H1 (cell line): ENCODE measurements around the gene BRPF3. TPM values are rescaled to one million over a fixed set of nuclear protein-coding genes. Genes with fewer than 3 reads are reported as not detected.

ENCODE experiments used
- CTCF ChIA-PET: fragments of 300-600 bp; sonication (Branson Sonifier 250); formaldehyde crosslinking; loops from one replicate; lab custom pipeline; 2021; ENCODE audit not compliant: partially characterized antibody; lab: Charles Lee
- POLR2A ChIA-PET: fragments of 300-600 bp; sonication (Branson Sonifier 250); formaldehyde crosslinking; loops from one replicate; lab custom pipeline; 2021; ENCODE audit warnings: inconsistent platforms; ENCODE audit not compliant: partially characterized antibody; lab: Charles Lee
- DNase-seq, 2 experiments: peaks; one replicate each; pipeline versions ENCODE4 v3.0.0 to v3.0.0-alpha.2; 2010 to 2022; ENCODE audit warnings: low spot score in 2 of 2, low read depth in 1 of 2, mixed read lengths in 1 of 2
- FAIRE-seq: peaks from 2 replicates; lab custom pipeline; 2011; peaks lifted over from hg19 to GRCh38; lab: Jason Lieb, UNC
- H2AFZ ChIP-seq: 2 replicates; pipeline ENCODE4 v1.8.1; 2012; ENCODE audit warnings: low read length, inconsistent platforms
- H2AK5ac ChIP-seq: 2 replicates; pipeline ENCODE4 v1.6.1; 2013; ENCODE audit warnings: low read depth, low read length
- H2BK120ac ChIP-seq: replicated peaks from 2 replicates; pipeline ENCODE3; 2013; ENCODE audit warnings: low read depth, low read length, inconsistent platforms
- H2BK12ac ChIP-seq: 2 replicates; pipeline ENCODE4 v1.6.1; 2013; ENCODE audit warnings: low read depth, low read length
- H2BK15ac ChIP-seq: 2 replicates; pipeline ENCODE4 v1.6.1; 2013; ENCODE audit warnings: low read length
- H2BK20ac ChIP-seq: 2 replicates; pipeline ENCODE4 v1.6.1; 2013; ENCODE audit warnings: low read length
- H2BK5ac ChIP-seq: 2 replicates; pipeline ENCODE4 v1.6.1; 2013; ENCODE audit warnings: low read depth, low read length
- H3K14ac ChIP-seq: 2 replicates; pipeline ENCODE4 v1.6.1; 2013; ENCODE audit warnings: inconsistent platforms; ENCODE audit not compliant: insufficient read length
- H3K18ac ChIP-seq: 2 replicates; pipeline ENCODE4 v1.6.1; 2013; ENCODE audit warnings: low read length; ENCODE audit errors: extremely low read depth
- H3K23ac ChIP-seq: 2 replicates; pipeline ENCODE4 v1.6.1; 2013; ENCODE audit warnings: inconsistent platforms; ENCODE audit not compliant: insufficient read length
- H3K23me2 ChIP-seq: 2 replicates; pipeline ENCODE4 v1.6.1; 2013; ENCODE audit warnings: low read depth, low read length
- H3K27ac ChIP-seq: 2 replicates; pipeline ENCODE4 v1.6.1; 2011; ENCODE audit warnings: low read depth, low read length, inconsistent platforms
- H3K27me3 ChIP-seq, 4 experiments: replicated peaks in 1 of 4; 1 replicate in 1 of 4; 2 replicates in 3 of 4; pipeline versions ENCODE4 v1.6.1 to v1.8.1; 2011 to 2013; ENCODE audit warnings: low read length in 3 of 4, mild to moderate bottlenecking in 3 of 4, inconsistent platforms in 2 of 4, mixed read lengths in 2 of 4, moderate library complexity in 1 of 4; ENCODE audit not compliant: control insufficient read depth in 3 of 4, insufficient read depth in 3 of 4; ENCODE audit errors: extremely low read depth in 1 of 4
- H3K36me3 ChIP-seq, 4 experiments: 2 replicates each; pipeline versions ENCODE4 v1.6.1 to v1.8.1; 2011 to 2013; ENCODE audit warnings: mild to moderate bottlenecking in 4 of 4, low read length in 3 of 4, moderate library complexity in 2 of 4, control low read depth in 1 of 4, inconsistent platforms in 1 of 4; ENCODE audit not compliant: insufficient read depth in 4 of 4, control insufficient read depth in 2 of 4
- H3K4ac ChIP-seq: replicated peaks from 2 replicates; pipeline ENCODE3; 2013; ENCODE audit warnings: low read length, low read depth, mixed read lengths, inconsistent platforms; ENCODE audit not compliant: insufficient read length
- H3K4me1 ChIP-seq, 4 experiments: replicated peaks in 1 of 4; 1 replicate in 1 of 4; 2 replicates in 3 of 4; pipeline versions ENCODE4 v1.6.1 to v1.8.1; 2011 to 2013; ENCODE audit warnings: low read length in 3 of 4, inconsistent platforms in 2 of 4, mixed read lengths in 1 of 4; ENCODE audit not compliant: insufficient read depth in 4 of 4, control insufficient read depth in 3 of 4
- H3K4me2 ChIP-seq, 2 experiments: 2 replicates each; pipeline versions ENCODE4 v1.6.1 to v1.8.1; 2011 to 2013; ENCODE audit warnings: low read depth in 2 of 2, low read length in 2 of 2, control low read depth in 1 of 2, inconsistent platforms in 1 of 2, mild to moderate bottlenecking in 1 of 2; ENCODE audit not compliant: insufficient read depth in 1 of 2
- H3K4me3 ChIP-seq, 4 experiments: fragments of 200-600, 300-600 bp in 1 of 4; sonication (generic), shearing (Covaris generic), sonication (Bioruptor Twin) in 1 of 4; 2 replicates each; pipeline versions ENCODE4 v1.5.1 to v1.8.1; 2011 to 2016; ENCODE audit warnings: low read length in 4 of 4, low read depth in 3 of 4, control low read depth in 2 of 4, inconsistent platforms in 2 of 4, mild to moderate bottlenecking in 2 of 4, mixed read lengths in 1 of 4, moderate library complexity in 1 of 4; ENCODE audit not compliant: insufficient read depth in 2 of 4; ENCODE audit errors: extremely low read depth in 1 of 4
- H3K56ac ChIP-seq: replicated peaks from 2 replicates; pipeline ENCODE3; 2013; ENCODE audit warnings: low read depth, mild to moderate bottlenecking, mixed read lengths, low read length, inconsistent platforms; ENCODE audit not compliant: insufficient read length
- H3K79me1 ChIP-seq: 2 replicates; pipeline ENCODE4 v1.6.1; 2013; ENCODE audit warnings: low read depth, low read length, control low read depth
- H3K79me2 ChIP-seq, 2 experiments: 2 replicates each; pipeline versions ENCODE4 v1.6.1 to v1.8.1; 2012 to 2013; ENCODE audit warnings: low read length in 2 of 2, mild to moderate bottlenecking in 2 of 2, inconsistent platforms in 1 of 2; ENCODE audit not compliant: insufficient read depth in 2 of 2, control insufficient read depth in 1 of 2
- H3K9ac ChIP-seq, 4 experiments: replicated peaks in 1 of 4; 1 replicate in 1 of 4; 2 replicates in 3 of 4; pipeline versions ENCODE4 v1.6.1 to v1.8.1; 2011 to 2013; ENCODE audit warnings: low read depth in 3 of 4, low read length in 3 of 4, control low read depth in 2 of 4, mild to moderate bottlenecking in 2 of 4, moderate library complexity in 2 of 4, inconsistent platforms in 1 of 4; ENCODE audit errors: extremely low read depth in 1 of 4
- H3K9me3 ChIP-seq, 2 experiments: 2 replicates each; pipeline versions ENCODE4 v1.6.1 to v1.8.1; 2012 to 2013; ENCODE audit warnings: mild to moderate bottlenecking in 2 of 2, moderate library complexity in 2 of 2, control low read depth in 1 of 2, inconsistent platforms in 1 of 2, low read depth in 1 of 2, low read length in 1 of 2, mixed read lengths in 1 of 2; ENCODE audit not compliant: insufficient read depth in 2 of 2
- H4K20me1 ChIP-seq, 2 experiments: replicated peaks in 1 of 2; 2 replicates each; pipeline versions ENCODE3 to v1.8.1; 2011 to 2013; ENCODE audit warnings: inconsistent platforms in 2 of 2, low read length in 2 of 2, mild to moderate bottlenecking in 1 of 2; ENCODE audit not compliant: insufficient read depth in 2 of 2, control insufficient read depth in 1 of 2
- H4K5ac ChIP-seq: 2 replicates; pipeline ENCODE4 v1.6.1; 2013; ENCODE audit warnings: low read length, low read depth, mixed read lengths, inconsistent platforms; ENCODE audit not compliant: insufficient read length
- H4K8ac ChIP-seq: 2 replicates; pipeline ENCODE4 v1.8.0; 2013; ENCODE audit warnings: mild to moderate bottlenecking, moderate library complexity, low read length, inconsistent platforms; ENCODE audit not compliant: insufficient read depth; ENCODE audit errors: extremely low read depth
- H4K91ac ChIP-seq: replicated peaks from 2 replicates; pipeline ENCODE3; 2013; ENCODE audit warnings: low read length, mixed read lengths, inconsistent platforms; ENCODE audit not compliant: insufficient read length
- BCL11A ChIP-seq, 2 experiments: IDR thresholded peaks; one replicate each; pipeline ENCODE4 v1.6.1; 2011; ENCODE audit warnings: low read depth in 2 of 2, low read length in 2 of 2, mild to moderate bottlenecking in 2 of 2
- CHD2 ChIP-seq: IDR thresholded peaks from 2 replicates; pipeline ENCODE4 v1.6.1; 2012; ENCODE audit warnings: low read length, improper control_type of control experiment
- EZH2 ChIP-seq: fragments of 200-600 bp; sonication (generic); IDR thresholded peaks from 2 replicates; pipeline ENCODE4 v1.7.1; 2012; ENCODE audit warnings: low read depth, mild to moderate bottlenecking, moderate library complexity, low read length, inconsistent platforms; ENCODE audit not compliant: severe bottlenecking
- RNF2 ChIP-seq: fragments of 200-900, 300-1000 bp; sonication (generic); IDR thresholded peaks from 2 replicates; pipeline ENCODE4 v1.7.1; 2016; ENCODE audit warnings: borderline replicate concordance, low read depth, mild to moderate bottlenecking, antibody characterized with exemption, low read length; ENCODE audit not compliant: poor library complexity, severe bottlenecking; ENCODE audit errors: missing control alignments
- SP2 ChIP-seq: IDR thresholded peaks from 2 replicates; pipeline ENCODE4 v1.6.1; 2012; ENCODE audit warnings: mild to moderate bottlenecking, low read length, inconsistent platforms
- WGBS, 2 experiments: shearing (Covaris generic) in 1 of 2; methylation state at CpG; one replicate each; pipeline versions ENCODE4 v1.1.6 to v1.1.7; 2013 to 2015; ENCODE audit warnings: low lambda C conversion rate in 2 of 2, mixed read lengths in 2 of 2, inconsistent platforms in 1 of 2, low coverage in 1 of 2, missing lambda C conversion rate in 1 of 2; ENCODE audit not compliant: insufficient replicate concordance in 2 of 2, insufficient coverage in 1 of 2, insufficient read length in 1 of 2; ENCODE audit errors: extremely low coverage in 1 of 2, missing lambda C conversion rate in 1 of 2; 5-methylcytosine and 5-hydroxymethylcytosine counted together
- polyA plus RNA-seq, 7 experiments: library from polyadenylated mRNA; depleted of rRNA in 3 of 7; stranded (reverse) in 5 of 7; unstranded in 2 of 7; fragments of >200 nt in 5 of 7; fragments of 200-250 nt in 2 of 7; gene quantifications; 1 replicate in 5 of 7; 2 replicates in 1 of 7; 4 replicates in 1 of 7; pipeline versions ENCODE4 v1.2.1 to v1.2.3, GENCODE V29; 2011 to 2013; ENCODE audit warnings: missing spikeins in 2 of 7, mixed read lengths in 2 of 7
- total RNA-seq: library from RNA; stranded (reverse); fragmentation: NEBNext Ultra II Directional; extraction: Animal tissue kit (Norgen Biotek cat#: 25700); gene quantifications from 2 replicates; pipeline ENCODE4 v1.2.1, GENCODE V29; 2021

The BRPF3 gene
- total and polyA plus RNA-seq, 2 of the 8 experiments (the other 6 are each of a cell fraction or from before 2014, with no cell fraction given), result 26.0 to 37.5 TPM

GRCh38 chr6:36247693-36248092, 51.1 kb downstream of the BRPF3 start:
- Histone ChIP-seq H3K56ac (no peak overlapping the region), H2BK20ac (no peak overlapping the region), H4K20me1 (no peaks in the 10 kb centered on the region), H3K14ac (no peak overlapping the region), H3K27ac (no peak overlapping the region), H2AK5ac (no peak overlapping the region), H3K36me3 (no peaks in the 10 kb centered on the region), H3K18ac (no peak overlapping the region), H3K79me2 (no peaks in the 10 kb centered on the region), H3K4ac (no peak overlapping the region), H2BK15ac (no peak overlapping the region), H3K79me1 (no peaks in the 10 kb centered on the region), H3K4me1 (peaks cover 6 to 16% (median 12%) of the 10 kb centered on the region in 4 experiments), H3K23me2 (peaks cover 2% of the 10 kb centered on the region), H2AFZ (no peak overlapping the region), H3K4me2 (no peak overlapping the region), H4K8ac (no peak overlapping the region), H2BK5ac (no peak overlapping the region), H2BK12ac (no peak overlapping the region), H3K9ac (no peak overlapping the region), H3K23ac (no peak overlapping the region), H4K5ac (no peak overlapping the region), H2BK120ac (no peak overlapping the region), H3K9me3 (no peaks in the 10 kb centered on the region), H3K27me3 (no peaks in the 10 kb centered on the region; a peak in 1 of 7 replicates), H3K4me3 (no peak overlapping the region), H4K91ac (no peak overlapping the region)
- ChIA-PET POLR2A (no interaction called here), CTCF (no interaction called here)
- no peak for DNase-seq
- TF ChIP-seq EZH2 (no peak), SP2 (no peak), RNF2 (no peak), BCL11A (IDR thresholded peaks at IDR 0.05; ENCODE audit: low read depth in 2 of 2, low read length in 2 of 2) (no peak), CHD2 (no peak)
- 86% methylated on average over 6 of the region's 6 CpGs; no CpG with 5 or more reads in 1 of the 2 experiments for WGBS, 2 experiments
- FAIRE-seq, result no peak
